Spleen (tissue), 11 donors: ENCODE measurements around the gene MYOD1. TPM values are rescaled to one million over a fixed set of nuclear protein-coding genes. Genes with fewer than 3 reads are reported as not detected.

Experiments
- DNase-seq: peaks from one replicate; pipeline ENCODE4 v3.0.0-alpha.2; 2020
- H3K27ac ChIP-seq, 8 donors: fragments of 200-600 bp; sonication (generic) in 7 of 8; 1 replicate in 4 of 8; 2 replicates in 4 of 8; pipeline versions ENCODE4 v1.5.0 to v1.8.0; 2016 to 2021; ENCODE audit warnings: inconsistent platforms in 4 of 8, mild to moderate bottlenecking in 4 of 8, moderate library complexity in 1 of 8
- H3K27me3 ChIP-seq, 7 donors: fragments of 200-600 bp; sonication (generic) in 6 of 7; replicated peaks in 1 of 7; 1 replicate in 4 of 7; 2 replicates in 3 of 7; pipeline versions ENCODE4 v1.5.0 to v1.8.0; 2016 to 2021; ENCODE audit warnings: inconsistent platforms in 3 of 7, mild to moderate bottlenecking in 1 of 7
- H3K36me3 ChIP-seq, 6 donors: fragments of 200-600 bp; sonication (generic) in 5 of 6; 1 replicate in 4 of 6; 2 replicates in 2 of 6; pipeline versions ENCODE4 v1.5.0 to v1.8.0; 2016 to 2021; ENCODE audit warnings: inconsistent platforms in 2 of 6
- H3K4me1 ChIP-seq, 6 donors: fragments of 200-600 bp; sonication (generic) in 5 of 6; 1 replicate in 3 of 6; 2 replicates in 3 of 6; pipeline versions ENCODE4 v1.5.0 to v1.8.0; 2016 to 2021; ENCODE audit warnings: inconsistent platforms in 3 of 6
- H3K4me3 ChIP-seq, 8 donors: fragments of 200-600 bp; sonication (generic) in 7 of 8; 1 replicate in 4 of 8; 2 replicates in 4 of 8; pipeline versions ENCODE4 v1.5.0 to v1.8.0; 2016 to 2021; ENCODE audit warnings: inconsistent platforms in 4 of 8, mild to moderate bottlenecking in 4 of 8, moderate library complexity in 2 of 8
- H3K9me3 ChIP-seq, 8 donors: fragments of 200-600 bp; sonication (generic) in 7 of 8; 1 replicate in 4 of 8; 2 replicates in 4 of 8; pipeline versions ENCODE4 v1.5.0 to v1.8.0; 2016 to 2021; ENCODE audit warnings: inconsistent platforms in 4 of 8
- POLR2A ChIP-seq, 3 donors: fragments of 450-650 bp; IDR thresholded peaks; one replicate each; pipeline ENCODE4 v1.5.1; 2017; ENCODE audit warnings: antibody characterized with exemption in 3 of 3, mild to moderate bottlenecking in 1 of 3
- POLR2AphosphoS5 ChIP-seq, 3 donors: sonication (generic); formaldehyde crosslinking; IDR thresholded peaks; one replicate each; pipeline ENCODE4 v1.5.1; 2017; ENCODE audit warnings: antibody characterized with exemption in 3 of 3
- WGBS, 5 donors: extraction: QIAGEN DNeasy Blood & Tissue Kit in 3 of 5; methylation state at CpG; one replicate each; pipeline versions ENCODE4 v1.1.5 to v1.1.7; 2013 to 2018; 5-methylcytosine and 5-hydroxymethylcytosine counted together
- intact Hi-C: fragments of 100-400 bp; cut with DNase I; formaldehyde crosslinking; loops from one replicate; pipeline ENCODE4 v1.15.0; 2023; ENCODE audit warnings: low total_unique reads
- polyA plus RNA-seq, 3 donors: library from polyadenylated mRNA; stranded (reverse); fragments of 200-250 nt; gene quantifications; one replicate each; pipeline ENCODE4 v1.2.1, GENCODE V29; 2013
- total RNA-seq, 7 donors: library from RNA; depleted of rRNA in 3 of 7; stranded (reverse); fragments of >200 nt in 3 of 7; fragmentation: NEBNext Ultra II Directional in 4 of 7; extraction: Animal tissue kit (Norgen Biotek cat#: 25700) in 4 of 7; gene quantifications; one replicate each; pipeline versions ENCODE4 v1.1.0 to v1.2.1, GENCODE V29; 2016 to 2021
- TF ChIP-seq, protein P1 (sequence below), 11 experiments: fragments of 200-600 bp in 7 of 11; fragments of 450-650 bp in 4 of 11; sonication (generic) in 4 of 11; IDR thresholded peaks in 8 of 11; conservative IDR thresholded peaks in 3 of 11; 1 replicate in 7 of 11; 2 replicates in 4 of 11; pipeline versions ENCODE4 v1.4.0 to v1.8.0; 2016 to 2021; ENCODE audit warnings: antibody characterized with exemption in 11 of 11, inconsistent platforms in 4 of 11, mild to moderate bottlenecking in 1 of 11
- donor health status: healthy with polysubstance abuse.
- donor health status: DM: no; HTN: no; CAD: no; lungs with moderate emphysema.
- donor health status: DM: no; HTN: no; CAD: no.
- donor health status: Bipolar disorder and iron deficiency.
- donor health status: healthy.
- donor health status: DM: no; HTN: no; CAD: no.
- donor health status: DM: yes; HTN: yes; CAD: no.

The MYOD1 gene
- total and polyA plus RNA-seq, 10 donors: 0.04 TPM; not detected in 9

DNA sequence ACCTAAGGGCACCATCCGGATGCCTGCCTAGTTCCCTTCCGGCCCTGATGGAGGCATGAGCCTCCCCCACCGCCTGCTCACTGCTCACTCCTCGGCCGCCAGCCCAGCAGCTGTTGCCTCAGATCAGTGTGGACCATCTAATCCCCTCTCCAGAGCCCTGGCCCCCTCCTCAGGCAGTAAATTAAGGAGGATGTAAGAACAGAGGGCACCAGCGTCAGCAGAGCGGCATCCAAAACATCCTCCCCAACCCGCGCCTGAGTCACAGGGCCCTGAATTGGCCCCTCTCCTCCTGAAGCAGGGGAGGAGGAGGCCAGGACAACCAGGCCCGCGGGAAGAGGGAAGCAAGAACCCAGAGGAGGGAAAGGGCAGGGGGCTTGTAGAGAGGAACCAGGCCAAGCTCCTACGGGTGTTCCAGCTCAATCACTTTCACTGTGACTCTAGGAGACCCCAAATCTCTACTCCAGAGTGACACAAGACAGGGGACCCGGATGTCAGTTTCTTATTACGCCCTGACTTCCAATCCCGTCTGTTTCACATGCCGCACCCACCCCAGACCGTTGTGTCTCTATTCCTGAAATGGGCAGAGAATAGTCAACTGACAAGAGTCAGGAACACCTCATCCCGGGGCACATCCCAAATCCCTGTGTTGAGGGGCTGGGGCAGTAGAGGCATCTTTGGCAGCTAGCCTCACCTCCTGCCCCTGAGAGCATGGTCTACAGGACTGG is 31.3 kb upstream of the MYOD1 start:
- 84 to 87% (median 86%) methylated on average over 16 to 18 of the region's 18 CpGs for whole genome bisulfite sequencing, 5 donors
- no peak overlapping the region for H3K27ac ChIP-seq

DNA sequence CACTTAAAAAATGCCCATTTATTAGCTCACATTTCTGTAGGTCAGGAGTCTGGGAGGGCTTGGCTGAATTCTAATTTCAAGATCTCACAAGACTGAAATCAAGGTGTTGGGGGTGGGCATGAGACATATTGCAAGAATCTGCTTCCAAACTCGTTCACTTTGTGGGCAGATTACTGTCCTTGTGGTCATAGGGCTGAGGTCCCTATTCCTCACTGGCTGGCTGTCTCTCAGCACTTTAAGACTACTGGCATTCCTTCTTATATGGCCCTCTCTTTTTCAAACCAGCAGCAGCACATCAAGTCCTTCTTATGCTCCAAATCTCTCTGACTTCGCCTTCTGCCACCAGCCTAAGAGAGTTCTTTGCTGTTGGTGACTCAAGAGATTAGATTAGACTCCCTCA is 27.8 kb upstream of the MYOD1 start:
- Histone ChIP-seq H3K4me3 (no peak overlapping the region), H3K9me3 (no peaks in the 10 kb centered on the region), H3K27me3 (peaks cover 5 to 72% (median 24%) of the 10 kb centered on the region in 7 donors), H3K27ac (no peak overlapping the region), H3K36me3 (no peaks in the 10 kb centered on the region), H3K4me1 (no peaks in the 10 kb centered on the region)
- intact Hi-C loops: no loop called here
- TF ChIP-seq, protein P1, sequence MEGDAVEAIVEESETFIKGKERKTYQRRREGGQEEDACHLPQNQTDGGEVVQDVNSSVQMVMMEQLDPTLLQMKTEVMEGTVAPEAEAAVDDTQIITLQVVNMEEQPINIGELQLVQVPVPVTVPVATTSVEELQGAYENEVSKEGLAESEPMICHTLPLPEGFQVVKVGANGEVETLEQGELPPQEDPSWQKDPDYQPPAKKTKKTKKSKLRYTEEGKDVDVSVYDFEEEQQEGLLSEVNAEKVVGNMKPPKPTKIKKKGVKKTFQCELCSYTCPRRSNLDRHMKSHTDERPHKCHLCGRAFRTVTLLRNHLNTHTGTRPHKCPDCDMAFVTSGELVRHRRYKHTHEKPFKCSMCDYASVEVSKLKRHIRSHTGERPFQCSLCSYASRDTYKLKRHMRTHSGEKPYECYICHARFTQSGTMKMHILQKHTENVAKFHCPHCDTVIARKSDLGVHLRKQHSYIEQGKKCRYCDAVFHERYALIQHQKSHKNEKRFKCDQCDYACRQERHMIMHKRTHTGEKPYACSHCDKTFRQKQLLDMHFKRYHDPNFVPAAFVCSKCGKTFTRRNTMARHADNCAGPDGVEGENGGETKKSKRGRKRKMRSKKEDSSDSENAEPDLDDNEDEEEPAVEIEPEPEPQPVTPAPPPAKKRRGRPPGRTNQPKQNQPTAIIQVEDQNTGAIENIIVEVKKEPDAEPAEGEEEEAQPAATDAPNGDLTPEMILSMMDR (IDR thresholded peaks at IDR 0.05 in 8 of 11, conservative IDR thresholded peaks at IDR 0.05 in 3 of 11): no peak
- no peak for TF ChIP-seq POLR2A (IDR thresholded peaks at IDR 0.05)
- no peak for TF ChIP-seq POLR2AphosphoS5 (IDR thresholded peaks at IDR 0.05)
- no peak for DNase-seq
- 50 to 67% (median 59%) methylated on average over 2 of the region's 2 CpGs for WGBS, 5 donors

More for the DNA sequence above, 31.3 kb upstream of the MYOD1 start:
- no peaks in the 10 kb centered on the region for H3K36me3 ChIP-seq
- no peaks in the 10 kb centered on the region for H3K4me1 ChIP-seq
- intact Hi-C loops: no loop called here
- no peaks in the 10 kb centered on the region for H3K9me3 ChIP-seq
- no peak for DNase-seq
- H3K4me3 ChIP-seq: no peak overlapping the region
- TF ChIP-seq POLR2AphosphoS5 (IDR thresholded peaks at IDR 0.05): no peak
- TF ChIP-seq, protein P1 (IDR thresholded peaks at IDR 0.05 in 8 of 11, conservative IDR thresholded peaks at IDR 0.05 in 3 of 11): no peak
- no peak for TF ChIP-seq POLR2A (IDR thresholded peaks at IDR 0.05)
- peaks cover 0 to 56% (median 3%) of the 10 kb centered on the region in 7 donors for H3K27me3 ChIP-seq

DNA sequence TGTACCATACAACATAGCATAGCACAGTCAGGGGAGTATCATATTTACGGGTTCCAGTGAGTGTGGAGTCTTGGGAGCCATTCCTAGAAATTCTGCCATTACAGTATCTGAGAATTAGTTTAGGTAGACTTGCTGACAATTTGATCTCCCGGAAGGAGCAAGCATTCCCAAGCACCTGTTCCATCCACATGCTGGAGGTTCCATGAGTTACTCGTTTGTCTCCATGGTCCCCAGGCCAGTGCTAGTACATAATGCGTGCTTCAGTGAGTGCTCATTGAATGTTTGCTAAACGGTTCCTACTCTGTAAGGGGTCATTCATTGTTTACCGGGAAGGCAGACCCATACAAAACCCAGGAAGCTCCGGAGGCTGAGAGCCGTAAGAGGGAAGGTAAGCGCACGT is 27.4 kb upstream of the MYOD1 start:
- intact Hi-C loops: no loop called here
- H3K36me3 ChIP-seq: no peaks in the 10 kb centered on the region
- no peaks in the 10 kb centered on the region for H3K4me1 ChIP-seq
- peaks cover 5 to 75% (median 27%) of the 10 kb centered on the region in 7 donors for H3K27me3 ChIP-seq
- no peaks in the 10 kb centered on the region for H3K9me3 ChIP-seq
- TF ChIP-seq POLR2AphosphoS5 (IDR thresholded peaks at IDR 0.05) (no peak), POLR2A (IDR thresholded peaks at IDR 0.05) (no peak)
- TF ChIP-seq, protein P1 (IDR thresholded peaks at IDR 0.05 in 8 of 11, conservative IDR thresholded peaks at IDR 0.05 in 3 of 11): no peak
- no peak overlapping the region for H3K27ac ChIP-seq
- WGBS, 5 donors: 55 to 66% (median 64%) methylated on average over 10 of the region's 10 CpGs
- no peak overlapping the region for H3K4me3 ChIP-seq
- no peak for DNase-seq

DNA sequence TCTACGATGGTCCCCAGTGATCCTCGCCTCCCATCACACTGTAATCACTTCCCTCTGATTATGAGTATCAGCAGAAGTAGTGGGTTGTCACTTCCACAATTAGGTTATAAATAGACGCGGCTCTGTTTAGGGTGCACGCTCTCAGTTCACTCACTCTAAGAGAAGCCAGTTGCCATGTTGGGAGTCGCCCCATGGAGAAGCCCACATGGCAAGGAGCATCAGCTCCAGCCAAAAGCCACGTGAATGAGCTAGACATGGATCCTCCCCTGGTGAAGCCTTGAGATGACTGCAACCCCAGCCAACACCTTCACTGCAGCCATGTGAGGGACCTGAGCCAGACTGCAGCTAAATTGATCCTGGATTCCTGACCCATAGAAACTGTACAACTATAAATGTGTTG is 26.4 kb upstream of the MYOD1 start:
- no peaks in the 10 kb centered on the region for H3K4me1 ChIP-seq
- H3K27ac ChIP-seq: no peak overlapping the region
- H3K36me3 ChIP-seq: no peaks in the 10 kb centered on the region
- 59 to 75% (median 65%) methylated on average over 7 of the region's 7 CpGs for WGBS, 5 donors
- no peaks in the 10 kb centered on the region for H3K9me3 ChIP-seq
- DNase-seq: no peak
- H3K27me3 ChIP-seq: peaks cover 5 to 76% (median 27%) of the 10 kb centered on the region in 7 donors
- no peak overlapping the region for H3K4me3 ChIP-seq
- TF ChIP-seq, protein P1 (IDR thresholded peaks at IDR 0.05 in 8 of 11, conservative IDR thresholded peaks at IDR 0.05 in 3 of 11): no peak
- TF ChIP-seq POLR2A (IDR thresholded peaks at IDR 0.05): no peak
- intact Hi-C loops: no loop called here
